ENCODE results near the gene CACNA2D4. TPM values are rescaled to one million over a fixed set of nuclear protein-coding genes. Genes with fewer than 3 reads are reported as not detected.

Gene CACNA2D4
- total RNA-seq, 1 donor from 2014 or later = 0.30 TPM

GRCh38 chr12:1837541-1838204 lies 80.8 kb downstream of the CACNA2D4 start:
- TF ChIP-seq CTCF (IDR thresholded peaks at IDR 0.05) = no peak
- DNase-seq (ENCODE audit: low spot score) = peak; percentile 50
- Mint-ChIP-seq H3K4me1 (ENCODE audit: low read depth) (peaks cover 19% of the 10 kb centered on the region), H3K36me3 (ENCODE audit: low read depth) (no peaks in the 10 kb centered on the region), H3K9me3 (ENCODE audit: low read depth) (no peaks in the 10 kb centered on the region), H3K27ac (ENCODE audit: unreplicated experiment) (peak overlapping the region; percentile 22), H3K4me3 (ENCODE audit: unreplicated experiment) (no peak overlapping the region), H3K27me3 (ENCODE audit: low read depth) (peaks cover 30% of the 10 kb centered on the region)

- Mint-ChIP-seq H3K4me3 (ENCODE audit: unreplicated experiment) (no peak overlapping the region), H3K27me3 (ENCODE audit: low read depth) (peaks cover 32% of the 10 kb centered on the region), H3K9me3 (ENCODE audit: low read depth) (no peaks in the 10 kb centered on the region), H3K36me3 (ENCODE audit: low read depth) (no peaks in the 10 kb centered on the region), H3K4me1 (ENCODE audit: low read depth) (peaks cover 19% of the 10 kb centered on the region), H3K27ac (ENCODE audit: unreplicated experiment) (peak overlapping the region; percentile 27)
- DNase-seq (ENCODE audit: low spot score) = peak; percentile 87
- TF ChIP-seq CTCF (IDR thresholded peaks at IDR 0.05) = no peak
These were observed 81.5 kb downstream of the CACNA2D4 start for GRCh38 chr12:1836854-1837421.

- Mint-ChIP-seq H3K36me3 (ENCODE audit: low read depth) (no peaks in the 10 kb centered on the region), H3K27ac (ENCODE audit: unreplicated experiment) (no peak overlapping the region), H3K9me3 (ENCODE audit: low read depth) (no peaks in the 10 kb centered on the region), H3K27me3 (ENCODE audit: low read depth) (peaks cover 28% of the 10 kb centered on the region), H3K4me3 (ENCODE audit: unreplicated experiment) (no peak overlapping the region), H3K4me1 (ENCODE audit: low read depth) (peaks cover 19% of the 10 kb centered on the region)
- DNase-seq (ENCODE audit: low spot score) = peak; percentile 59
- TF ChIP-seq CTCF (IDR thresholded peaks at IDR 0.05) = no peak
These were observed 82.1 kb downstream of the CACNA2D4 start for GRCh38 chr12:1836241-1836803.

GRCh38 chr12:1835211-1836131 lies 83.0 kb downstream of the CACNA2D4 start:
- DNase-seq (ENCODE audit: low spot score) = peak; percentile 86
- peaks cover 24% of the 10 kb centered on the region for H3K4me1 Mint-ChIP-seq (ENCODE audit: low read depth)
- no peak overlapping the region for H3K4me3 Mint-ChIP-seq (ENCODE audit: unreplicated experiment)
- H3K9me3 Mint-ChIP-seq (ENCODE audit: low read depth) = no peaks in the 10 kb centered on the region
- TF ChIP-seq CTCF (IDR thresholded peaks at IDR 0.05) = no peak
- H3K36me3 Mint-ChIP-seq (ENCODE audit: low read depth) = no peaks in the 10 kb centered on the region
- H3K27me3 Mint-ChIP-seq (ENCODE audit: low read depth) = peaks cover 30% of the 10 kb centered on the region
- no peak overlapping the region for H3K27ac Mint-ChIP-seq (ENCODE audit: unreplicated experiment)
